WTC11 (cell line): Measurements from ENCODE around the gene XPO6. TPM values are rescaled to one million over a fixed set of nuclear protein-coding genes. Genes with fewer than 3 reads are reported as not detected.
"Not testable (repeated sequence)": the region's sequence is repeated elsewhere in the genome, so short reads cannot be mapped to it uniquely, and the experiment has no call there.

ENCODE experiments used
- ATAC-seq: fragments of 200-7000 bp; cut with Tn5 transposase; 2 replicates; pipeline ENCODE4 v1.10.0; 2021; ENCODE audit warnings: mild to moderate bottlenecking, moderate library complexity
- CTCF ChIA-PET: fragments of 300-600 bp; sonication (Branson Sonifier 250); formaldehyde crosslinking; loops from one replicate; lab custom pipeline; 2021; ENCODE audit warnings: antibody characterized with exemption; lab: Charles Lee
- POLR2A ChIA-PET: fragments of 350-600 bp; sonication (Branson Sonifier 250); formaldehyde crosslinking; loops from one replicate; lab custom pipeline; 2021; ENCODE audit warnings: antibody characterized with exemption; lab: Charles Lee
- DNase-seq: peaks from one replicate; pipeline ENCODE4 v3.0.0; 2021; ENCODE audit warnings: low spot score
- H3K27ac Mint-ChIP-seq: 2 replicates; pipeline ENCODE4 v1.8.0; 2021; ENCODE audit warnings: mixed read lengths
- H3K27me3 Mint-ChIP-seq: 2 replicates; pipeline ENCODE4 v1.8.0; 2021; ENCODE audit warnings: low read depth, mild to moderate bottlenecking, moderate library complexity, mixed read lengths
- H3K36me3 Mint-ChIP-seq: 2 replicates; pipeline ENCODE4 v1.8.0; 2021; ENCODE audit warnings: mixed read lengths
- H3K4me1 Mint-ChIP-seq: 2 replicates; pipeline ENCODE4 v1.8.0; 2022; ENCODE audit warnings: mixed read lengths
- H3K4me3 Mint-ChIP-seq: 2 replicates; pipeline ENCODE4 v1.8.0; 2021; ENCODE audit warnings: mild to moderate bottlenecking, moderate library complexity, mixed read lengths
- H3K9me3 Mint-ChIP-seq: 2 replicates; pipeline ENCODE4 v1.8.0; 2021; ENCODE audit warnings: mixed read lengths
- AFF4 ChIP-seq: sonication (generic); formaldehyde crosslinking; IDR thresholded peaks from 2 replicates; pipeline ENCODE4 v1.8.1; 2023; ENCODE audit warnings: mild to moderate bottlenecking, missing genetic modification reagents, borderline replicate concordance
- E2F1 ChIP-seq: sonication (generic); formaldehyde crosslinking; IDR thresholded peaks from 2 replicates; pipeline ENCODE4 v1.8.0; 2022; ENCODE audit warnings: mild to moderate bottlenecking, missing genetic modification reagents
- GABPB1 ChIP-seq: sonication (generic); formaldehyde crosslinking; IDR thresholded peaks from 2 replicates; pipeline ENCODE4 v1.8.1; 2023; ENCODE audit warnings: mild to moderate bottlenecking, missing genetic modification reagents
- GRHL2 ChIP-seq: fragments of 250-450 bp; sonication (Bioruptor Pico); IDR thresholded peaks from 2 replicates; pipeline ENCODE4 v1.8.0; 2022; ENCODE audit warnings: mild to moderate bottlenecking, moderate library complexity; ENCODE audit not compliant: insufficient replicate concordance, severe bottlenecking
- KAT7 ChIP-seq: sonication (generic); formaldehyde crosslinking; IDR thresholded peaks from 2 replicates; pipeline ENCODE4 v1.8.1; 2023; ENCODE audit warnings: missing genetic modification reagents, mild to moderate bottlenecking, borderline replicate concordance
- MXD4 ChIP-seq: fragments of 250-450 bp; sonication (Bioruptor Pico); IDR thresholded peaks from 2 replicates; pipeline ENCODE4 v1.8.0; 2021; ENCODE audit warnings: mild to moderate bottlenecking, moderate library complexity, borderline replicate concordance
- NFE2L1 ChIP-seq: sonication (generic); formaldehyde crosslinking; IDR thresholded peaks from 2 replicates; pipeline ENCODE4 v1.8.1; 2023; ENCODE audit warnings: missing genetic modification reagents
- RORB ChIP-seq: fragments of 250-450 bp; sonication (Bioruptor Pico); IDR thresholded peaks from 2 replicates; pipeline ENCODE4 v1.9.0; 2021; ENCODE audit warnings: mild to moderate bottlenecking
- TEAD4 ChIP-seq: sonication (generic); formaldehyde crosslinking; IDR thresholded peaks from 2 replicates; pipeline ENCODE4 v1.8.0; 2022; ENCODE audit warnings: mild to moderate bottlenecking, missing genetic modification reagents
- USF1 ChIP-seq: sonication (generic); formaldehyde crosslinking; IDR thresholded peaks from 2 replicates; pipeline ENCODE4 v1.8.0; 2022; ENCODE audit warnings: mild to moderate bottlenecking, missing genetic modification reagents
- USF2 ChIP-seq: sonication (generic); formaldehyde crosslinking; IDR thresholded peaks from 2 replicates; pipeline ENCODE4 v1.8.1; 2023; ENCODE audit warnings: mild to moderate bottlenecking, missing genetic modification reagents, moderate library complexity
- ZBTB21 ChIP-seq: sonication (generic); formaldehyde crosslinking; IDR thresholded peaks from 2 replicates; pipeline ENCODE4 v1.8.1; 2023; ENCODE audit warnings: mild to moderate bottlenecking, missing genetic modification reagents, borderline replicate concordance
- ZNF121 ChIP-seq: sonication (generic); formaldehyde crosslinking; IDR thresholded peaks from 2 replicates; pipeline ENCODE4 v1.8.0; 2023; ENCODE audit warnings: missing genetic modification reagents
- ZNF232 ChIP-seq: sonication (generic); formaldehyde crosslinking; IDR thresholded peaks from 2 replicates; pipeline ENCODE4 v1.8.0; 2022; ENCODE audit warnings: mild to moderate bottlenecking, missing genetic modification reagents
- ZNF423 ChIP-seq: fragments of 250-450 bp; sonication (Bioruptor Pico); IDR thresholded peaks from 2 replicates; pipeline ENCODE4 v2.1.2; 2022; ENCODE audit warnings: mild to moderate bottlenecking, moderate library complexity
- total RNA-seq: library from RNA; stranded (reverse); gene quantifications from 3 replicates; pipeline ENCODE4 v1.2.3, GENCODE V29; 2021

XPO6 gene
- total RNA-seq, 1 experiment from 2014 or later = 160 TPM

- not testable (repeated sequence) for H3K36me3 Mint-ChIP-seq, ATAC-seq, H3K9me3 Mint-ChIP-seq, DNase-seq, H3K27ac Mint-ChIP-seq, H3K27me3 Mint-ChIP-seq, H3K4me3 Mint-ChIP-seq, H3K4me1 Mint-ChIP-seq
- TF ChIP-seq ZNF121 = peak; percentile 66
- CTCF ChIA-PET = interaction anchor here (0.7 kb wide), 1 partner anchor 133 kb away, joined by 3 read pairs; no protein-coding TSS in a partner anchor
- POLR2A ChIA-PET = interaction anchor here (0.7 kb wide), 1 partner anchor 275 kb away, joined by 5 read pairs; no protein-coding TSS in a partner anchor
Measured at GRCh38 chr16:28223909-28224308, 12.1 kb upstream of the XPO6 start.

- CTCF ChIA-PET = interaction anchor here (0.6 to 0.7 kb wide), 4 partner anchors 9 to 533 kb away, joined by 3 to 4 read pairs (median 3); no protein-coding TSS in a partner anchor
- H3K36me3 Mint-ChIP-seq, H3K27ac Mint-ChIP-seq, H3K4me3 Mint-ChIP-seq, ATAC-seq, H3K27me3 Mint-ChIP-seq, H3K4me1 Mint-ChIP-seq, H3K9me3 Mint-ChIP-seq, DNase-seq: not testable (repeated sequence)
- POLR2A ChIA-PET = interaction anchor here (0.6 to 1.2 kb wide), 3 partner anchors 9 to 670 kb away, joined by 3 to 8 read pairs (median 3); partner anchors contain the start of gene KATNIP
Measured at GRCh38 chr16:28219777-28220176, 8.0 kb upstream of the XPO6 start.

- no peaks in the 10 kb centered on the region for H3K27me3 Mint-ChIP-seq
- no peaks in the 10 kb centered on the region for H3K9me3 Mint-ChIP-seq
- H3K36me3 Mint-ChIP-seq = no peaks in the 10 kb centered on the region
- ATAC-seq (no peak), DNase-seq (no peak)
- H3K4me3 Mint-ChIP-seq = no peak overlapping the region
- TF ChIP-seq GRHL2 (CRISPR knock-in tag) (no peak), GABPB1 (CRISPR knock-in tag) (peak; percentile 76), NFE2L1 (CRISPR knock-in tag) (no peak), ZNF232 (CRISPR knock-in tag) (no peak), MXD4 (no peak)
- ChIA-PET POLR2A (interaction anchor here (1.2 kb wide), 1 partner anchor 9 kb away, joined by 3 read pairs; no protein-coding TSS in a partner anchor), CTCF (interaction anchor here (0.6 to 2.4 kb wide), 2 partner anchors 129 to 402 kb away, joined by 6 to 14 read pairs; no protein-coding TSS in a partner anchor)
- H3K4me1 Mint-ChIP-seq = peaks cover 2% of the 10 kb centered on the region; the same call in 1 of the 2 replicates
- no peak overlapping the region for H3K27ac Mint-ChIP-seq
Measured at GRCh38 chr16:28219282-28219681, 7.5 kb upstream of the XPO6 start.

GRCh38 chr16:28218109-28218508, 6.3 kb upstream of the XPO6 start:
- H3K4me1 Mint-ChIP-seq = peaks cover 7% of the 10 kb centered on the region; the same call in 1 of the 2 replicates
- no peak overlapping the region for H3K4me3 Mint-ChIP-seq
- ChIA-PET CTCF (interaction anchor here (0.7 to 2.4 kb wide), 18 partner anchors 8 to 245 kb away, joined by 3 to 14 read pairs (median 4); no protein-coding TSS in a partner anchor), POLR2A (no interaction called here)
- H3K36me3 Mint-ChIP-seq = no peaks in the 10 kb centered on the region
- DNase-seq (peak; percentile 30), ATAC-seq (peak; percentile 95)
- no peak overlapping the region for H3K27ac Mint-ChIP-seq
- 0 out of 2 replicates have a peak, but pooled peaks have one; percentile 4 for TF ChIP-seq ZNF121
- no peak for TF ChIP-seq ZBTB21 (CRISPR knock-in tag)
- no peaks in the 10 kb centered on the region for H3K27me3 Mint-ChIP-seq
- no peaks in the 10 kb centered on the region for H3K9me3 Mint-ChIP-seq

- Mint-ChIP-seq H3K9me3 (no peaks in the 10 kb centered on the region), H3K36me3 (no peaks in the 10 kb centered on the region), H3K4me1 (peaks cover 7% of the 10 kb centered on the region; the same call in 1 of the 2 replicates), H3K27me3 (no peaks in the 10 kb centered on the region), H3K4me3 (no peak overlapping the region)
- CTCF ChIA-PET = interaction anchor here (0.7 to 2.4 kb wide), 5 partner anchors 15 to 127 kb away, joined by 3 to 14 read pairs (median 3); no protein-coding TSS in a partner anchor
- POLR2A ChIA-PET = interaction anchor here (0.6 kb wide), 1 partner anchor 12 kb away, joined by 4 read pairs; no protein-coding TSS in a partner anchor
- DNase-seq = no peak
- TF ChIP-seq USF1 (CRISPR knock-in tag) = peak; percentile 49; the same call in 1 of the 2 replicates
- no peak for TF ChIP-seq ZBTB21 (CRISPR knock-in tag)
- TF ChIP-seq USF2 (CRISPR knock-in tag) = peak; percentile 75
- TF ChIP-seq, all 79 proteins: peak for 2
- H3K27ac Mint-ChIP-seq = no peak overlapping the region
- peak; percentile 25; the same call in 1 of the 2 replicates for ATAC-seq
Measured at GRCh38 chr16:28217326-28217725, 5.6 kb upstream of the XPO6 start.

- DNase-seq (no peak), ATAC-seq (no peak)
- Mint-ChIP-seq H3K27me3 (no peaks in the 10 kb centered on the region), H3K36me3 (peaks cover 6% of the 10 kb centered on the region), H3K4me1 (peaks cover 20% of the 10 kb centered on the region), H3K9me3 (no peaks in the 10 kb centered on the region), H3K4me3 (no peak overlapping the region), H3K27ac (0 out of 2 replicates have a peak overlapping the region, but pooled peaks have one; percentile 9)
- CTCF ChIA-PET = interaction anchor here (1.2 kb wide), 1 partner anchor 76 kb away, joined by 3 read pairs; no protein-coding TSS in a partner anchor
- POLR2A ChIA-PET = no interaction called here
- no peak for TF ChIP-seq AFF4 (CRISPR knock-in tag)
- no peak for TF ChIP-seq TEAD4
- TF ChIP-seq ZBTB21 (CRISPR knock-in tag) = no peak
- TF ChIP-seq E2F1 (CRISPR knock-in tag) = no peak
- TF ChIP-seq RORB = no peak
- no peak for TF ChIP-seq KAT7 (CRISPR knock-in tag)
- no peak for TF ChIP-seq ZNF423 (CRISPR knock-in tag)
Measured at GRCh38 chr16:28213396-28213795, 1.6 kb upstream of the XPO6 start.
